ENCODE results near the gene NID2.
A peak's percentile ranks its signal among the peaks of the same experiment; 100 is the strongest.

NID2 gene

GRCh38 chr14:52068615-52069306 is at the start of gene NID2:
Gene NID2 (minus strand): TSS chr14:52069059. CDS start chr14:52068994, 65 bp downstream.
- no peak for FAIRE-seq

GRCh38 chr14:52117111-52117832 is 48.4 kb upstream of the NID2 start:
- FAIRE-seq: no peak

- no peak for FAIRE-seq
These were observed 46.4 kb upstream of the NID2 start for GRCh38 chr14:52115286-52115685.

- FAIRE-seq: no peak
These were observed 43.6 kb upstream of the NID2 start for GRCh38 chr14:52112336-52113018.

- no peak for FAIRE-seq
These were observed 42.7 kb upstream of the NID2 start for GRCh38 chr14:52111583-52111982.

GRCh38 chr14:52110441-52111086 is 41.7 kb upstream of the NID2 start:
- no peak for FAIRE-seq

- FAIRE-seq: no peak
These were observed 40.0 kb upstream of the NID2 start for GRCh38 chr14:52108823-52109222.

GRCh38 chr14:52106840-52107239 is 38.0 kb upstream of the NID2 start:
- peak; percentile 68 for FAIRE-seq

- FAIRE-seq: no peak
These were observed 34.6 kb upstream of the NID2 start for GRCh38 chr14:52103416-52103815.

GRCh38 chr14:52095794-52096193 is 26.9 kb upstream of the NID2 start:
- FAIRE-seq: no peak

GRCh38 chr14:52095336-52095735 is 26.5 kb upstream of the NID2 start:
- FAIRE-seq: no peak

GRCh38 chr14:52094546-52095271 is 25.9 kb upstream of the NID2 start:
- no peak for FAIRE-seq

- FAIRE-seq: no peak
These were observed 23.1 kb upstream of the NID2 start for GRCh38 chr14:52091928-52092327.

- FAIRE-seq: no peak
These were observed 22.1 kb upstream of the NID2 start for GRCh38 chr14:52090936-52091335.

GRCh38 chr14:52089218-52089617 is 20.4 kb upstream of the NID2 start:
- no peak for FAIRE-seq

- no peak for FAIRE-seq
These were observed 17.9 kb upstream of the NID2 start for GRCh38 chr14:52086711-52087110.

- FAIRE-seq: no peak
These were observed 14.0 kb upstream of the NID2 start for GRCh38 chr14:52082903-52083302.

GRCh38 chr14:52081964-52082363 is 13.1 kb upstream of the NID2 start:
- no peak for FAIRE-seq

GRCh38 chr14:52080808-52081755 is 12.2 kb upstream of the NID2 start:
- peak; percentile 85 for FAIRE-seq

- FAIRE-seq: no peak
These were observed 11.4 kb upstream of the NID2 start for GRCh38 chr14:52080158-52080800.
